ENCODE data around the gene TNRC6B.

TNRC6B gene

GRCh38 chr22:40244586-40244985 lies 66.9 kb downstream of the TNRC6B start:
- no peak for DNase-seq

- DNase-seq: no peak
Measured at GRCh38 chr22:40247976-40248375, 70.3 kb downstream of the TNRC6B start.

- no peak for DNase-seq
Measured at GRCh38 chr22:40249286-40249685, 71.6 kb downstream of the TNRC6B start.

GRCh38 chr22:40250608-40251007 lies 72.9 kb downstream of the TNRC6B start:
- no peak for DNase-seq

GRCh38 chr22:40251106-40251505 lies 73.4 kb downstream of the TNRC6B start:
- no peak for DNase-seq

GRCh38 chr22:40252146-40252545 lies 74.4 kb downstream of the TNRC6B start:
- DNase-seq: no peak

- DNase-seq: no peak
Measured at GRCh38 chr22:40256516-40256915, 78.8 kb downstream of the TNRC6B start.

GRCh38 chr22:40258017-40258416 lies 80.3 kb downstream of the TNRC6B start:
- DNase-seq: no peak

GRCh38 chr22:40258501-40258915 lies 80.8 kb downstream of the TNRC6B start:
- no peak for DNase-seq

GRCh38 chr22:40261783-40262182 lies 84.1 kb downstream of the TNRC6B start:
- DNase-seq: no peak

- no peak for DNase-seq
Measured at GRCh38 chr22:40263191-40263590, 85.5 kb downstream of the TNRC6B start.

- DNase-seq: no peak
Measured at GRCh38 chr22:40265783-40266182, 88.1 kb downstream of the TNRC6B start.

GRCh38 chr22:40270031-40270430 lies 92.3 kb downstream of the TNRC6B start:
- DNase-seq: no peak

- DNase-seq: no peak
Measured at GRCh38 chr22:40270748-40271373, 93.1 kb downstream of the TNRC6B start.

GRCh38 chr22:40271440-40271839 lies 93.7 kb downstream of the TNRC6B start:
- DNase-seq: no peak

GRCh38 chr22:40273319-40273718 lies 95.6 kb downstream of the TNRC6B start:
- DNase-seq: no peak

- DNase-seq: no peak
Measured at GRCh38 chr22:40276996-40277823, 99.5 kb downstream of the TNRC6B start.

GRCh38 chr22:40279017-40279416 lies 101.3 kb downstream of the TNRC6B start:
- DNase-seq: no peak

GRCh38 chr22:40281717-40282116 lies 104.0 kb downstream of the TNRC6B start:
- peak; percentile 3 to 20 for DNase-seq

GRCh38 chr22:40285513-40285912 lies 107.8 kb downstream of the TNRC6B start:
- no peak for DNase-seq

GRCh38 chr22:40289991-40290459 lies 112.3 kb downstream of the TNRC6B start:
- no peak for DNase-seq

- no peak for DNase-seq
Measured at GRCh38 chr22:40290516-40290915, 112.8 kb downstream of the TNRC6B start.

- DNase-seq: no peak
Measured at GRCh38 chr22:40294696-40295095, 117.0 kb downstream of the TNRC6B start.

- DNase-seq: no peak
Measured at GRCh38 chr22:40300316-40300715, 122.6 kb downstream of the TNRC6B start.
